GM12875 (cell line): ENCODE results near the gene EFHD1.

ENCODE experiments used
- H3K4me3 ChIP-seq: one replicate; pipeline ENCODE4 v1.5.1; 2011; ENCODE audit warnings: low read depth, low read length, control low read depth
- TF ChIP-seq, protein P1 (sequence below): IDR thresholded peaks from 2 replicates; pipeline ENCODE4 v1.5.1; 2011; ENCODE audit warnings: low read depth, mild to moderate bottlenecking, control low read depth, inconsistent platforms, low read length, moderate library complexity, borderline replicate concordance; ENCODE audit not compliant: insufficient read depth

The EFHD1 gene

GRCh38 chr2:232604535-232604934 is 28.9 kb upstream of the EFHD1 start:
- TF ChIP-seq, protein P1, sequence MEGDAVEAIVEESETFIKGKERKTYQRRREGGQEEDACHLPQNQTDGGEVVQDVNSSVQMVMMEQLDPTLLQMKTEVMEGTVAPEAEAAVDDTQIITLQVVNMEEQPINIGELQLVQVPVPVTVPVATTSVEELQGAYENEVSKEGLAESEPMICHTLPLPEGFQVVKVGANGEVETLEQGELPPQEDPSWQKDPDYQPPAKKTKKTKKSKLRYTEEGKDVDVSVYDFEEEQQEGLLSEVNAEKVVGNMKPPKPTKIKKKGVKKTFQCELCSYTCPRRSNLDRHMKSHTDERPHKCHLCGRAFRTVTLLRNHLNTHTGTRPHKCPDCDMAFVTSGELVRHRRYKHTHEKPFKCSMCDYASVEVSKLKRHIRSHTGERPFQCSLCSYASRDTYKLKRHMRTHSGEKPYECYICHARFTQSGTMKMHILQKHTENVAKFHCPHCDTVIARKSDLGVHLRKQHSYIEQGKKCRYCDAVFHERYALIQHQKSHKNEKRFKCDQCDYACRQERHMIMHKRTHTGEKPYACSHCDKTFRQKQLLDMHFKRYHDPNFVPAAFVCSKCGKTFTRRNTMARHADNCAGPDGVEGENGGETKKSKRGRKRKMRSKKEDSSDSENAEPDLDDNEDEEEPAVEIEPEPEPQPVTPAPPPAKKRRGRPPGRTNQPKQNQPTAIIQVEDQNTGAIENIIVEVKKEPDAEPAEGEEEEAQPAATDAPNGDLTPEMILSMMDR: no peak

GRCh38 chr2:232607011-232607410 is 26.4 kb upstream of the EFHD1 start:
- H3K4me3 ChIP-seq: no peak overlapping the region
- TF ChIP-seq, protein P1: no peak

More at GRCh38 chr2:232604535-232604934, 28.9 kb upstream of the EFHD1 start:
- no peak overlapping the region for H3K4me3 ChIP-seq

- TF ChIP-seq, protein P1: no peak
- H3K4me3 ChIP-seq: no peak overlapping the region
These were observed 23.8 kb upstream of the EFHD1 start for GRCh38 chr2:232609607-232610006.

- TF ChIP-seq, protein P1: no peak
- no peak overlapping the region for H3K4me3 ChIP-seq
These were observed 23.3 kb upstream of the EFHD1 start for GRCh38 chr2:232610081-232610480.

- H3K4me3 ChIP-seq: no peak overlapping the region
- TF ChIP-seq, protein P1: no peak
These were observed 22.3 kb upstream of the EFHD1 start for GRCh38 chr2:232611061-232611460.

DNA sequence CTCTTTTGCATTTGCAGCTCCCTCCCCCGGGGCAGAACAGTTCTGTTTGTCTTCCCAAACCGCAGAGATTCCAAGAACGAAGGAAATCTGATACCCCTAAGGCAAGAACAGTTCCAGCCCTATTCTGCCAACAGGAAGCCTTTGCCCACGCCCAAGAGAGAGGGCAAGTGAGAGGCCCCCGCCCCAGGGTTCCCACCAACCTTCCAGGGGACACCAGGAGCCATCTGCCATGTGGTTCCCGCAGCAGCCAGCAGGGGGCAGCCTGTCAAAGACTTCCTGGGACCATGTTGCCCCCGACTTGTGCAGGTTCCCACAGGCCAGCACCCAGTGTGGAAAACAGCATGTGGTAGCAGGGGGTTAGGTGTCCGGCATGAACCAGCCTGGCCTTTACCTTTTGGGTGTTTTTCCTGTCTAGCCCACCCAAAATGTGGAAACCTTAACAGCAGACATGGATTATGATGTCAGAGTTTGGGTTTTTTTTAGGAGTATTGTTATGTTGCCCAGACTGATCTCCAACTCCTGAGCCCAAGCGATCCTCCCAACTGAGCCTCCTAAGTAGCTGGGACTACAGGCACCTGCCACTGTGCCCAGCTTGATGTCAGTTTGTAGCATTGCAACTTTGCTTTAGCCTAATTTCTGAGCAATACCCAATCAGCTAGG is 21.7 kb upstream of the EFHD1 start:
- no peak overlapping the region for H3K4me3 ChIP-seq
- TF ChIP-seq, protein P1: peak; percentile 95

GRCh38 chr2:232613538-232614134 is 19.8 kb upstream of the EFHD1 start:
- H3K4me3 ChIP-seq: no peak overlapping the region
- TF ChIP-seq, protein P1: no peak
